Mesenchymal stem cell (in vitro differentiated cells and primary cell): ENCODE measurements around the gene C19orf67.
"Not testable (repeated sequence)": the region's sequence is repeated elsewhere in the genome, so short reads cannot be mapped to it uniquely, and the experiment has no call there.

Experiments
- DNase-seq: peaks from one replicate; pipeline ENCODE4 v3.0.0-alpha.2; 2013
- H2AFZ ChIP-seq: one replicate; pipeline ENCODE4 v1.6.1; 2013; ENCODE audit warnings: low read depth, mild to moderate bottlenecking, control low read depth, inconsistent platforms, low read length, moderate library complexity
- H2AK5ac ChIP-seq: 2 replicates; pipeline ENCODE4 v1.6.1; 2013; ENCODE audit warnings: low read length, moderate library complexity, mild to moderate bottlenecking, inconsistent platforms; ENCODE audit not compliant: severe bottlenecking
- H2BK120ac ChIP-seq: one replicate; pipeline ENCODE4 v1.6.1; 2013; ENCODE audit warnings: low read depth, mild to moderate bottlenecking, inconsistent platforms, low read length, moderate library complexity
- H2BK12ac ChIP-seq, 2 experiments: one replicate each; pipeline ENCODE4 v1.6.1; 2013; ENCODE audit warnings: inconsistent platforms in 2 of 2, low read length in 2 of 2, mild to moderate bottlenecking in 2 of 2, moderate library complexity in 2 of 2, control low read depth in 1 of 2
- H2BK15ac ChIP-seq: one replicate; pipeline ENCODE4 v1.6.1; 2013; ENCODE audit warnings: mild to moderate bottlenecking, low read depth, inconsistent platforms; ENCODE audit not compliant: poor library complexity, severe bottlenecking
- H2BK5ac ChIP-seq: 2 replicates; pipeline ENCODE4 v1.6.1; 2013; ENCODE audit warnings: low read depth, mild to moderate bottlenecking, low read length, control low read depth, inconsistent platforms; ENCODE audit not compliant: poor library complexity, severe bottlenecking
- H3K14ac ChIP-seq, 2 experiments: one replicate each; pipeline ENCODE4 v1.6.1; 2013; ENCODE audit warnings: inconsistent platforms in 2 of 2, low read length in 2 of 2, control low read depth in 1 of 2, mild to moderate bottlenecking in 1 of 2, moderate library complexity in 1 of 2
- H3K18ac ChIP-seq, 2 experiments: one replicate each; pipeline ENCODE4 v1.6.1; 2013; ENCODE audit warnings: inconsistent platforms in 2 of 2, low read length in 2 of 2, control low read depth in 1 of 2, low read depth in 1 of 2, mild to moderate bottlenecking in 1 of 2
- H3K23ac ChIP-seq, 2 experiments: one replicate each; pipeline ENCODE4 v1.6.1; 2013; ENCODE audit warnings: inconsistent platforms in 2 of 2, low read length in 2 of 2, mild to moderate bottlenecking in 2 of 2, moderate library complexity in 2 of 2, control low read depth in 1 of 2
- H3K27ac ChIP-seq: 2 replicates; pipeline ENCODE4 v1.5.1; 2013; ENCODE audit warnings: mild to moderate bottlenecking, moderate library complexity, low read length, control low read depth, inconsistent platforms; ENCODE audit not compliant: poor library complexity, severe bottlenecking
- H3K27me3 ChIP-seq, 2 experiments: 2 replicates each; pipeline versions ENCODE4 v1.6.1 to v1.7.0; 2013; ENCODE audit warnings: low read length in 2 of 2, mild to moderate bottlenecking in 2 of 2, moderate library complexity in 2 of 2, control low read depth in 1 of 2, inconsistent platforms in 1 of 2; ENCODE audit not compliant: control insufficient read depth in 1 of 2, insufficient read depth in 1 of 2
- H3K36me3 ChIP-seq, 2 experiments: 2 replicates each; pipeline versions ENCODE4 v1.6.1 to v1.7.0; 2013; ENCODE audit warnings: low read length in 2 of 2, control low read depth in 1 of 2, inconsistent platforms in 1 of 2, low read depth in 1 of 2, mild to moderate bottlenecking in 1 of 2; ENCODE audit not compliant: insufficient read depth in 2 of 2, control insufficient read depth in 1 of 2
- H3K4ac ChIP-seq, 2 experiments: one replicate each; pipeline ENCODE4 v1.6.1; 2013; ENCODE audit warnings: inconsistent platforms in 2 of 2, low read length in 2 of 2, mild to moderate bottlenecking in 2 of 2, moderate library complexity in 2 of 2, control low read depth in 1 of 2, low read depth in 1 of 2
- H3K4me1 ChIP-seq: 2 replicates; pipeline ENCODE4 v1.6.1; 2013; ENCODE audit warnings: low read depth, low read length, control low read depth; ENCODE audit not compliant: control insufficient read depth, insufficient read depth
- H3K4me2 ChIP-seq: 2 replicates; pipeline ENCODE4 v1.6.1; 2013; ENCODE audit warnings: low read length, mild to moderate bottlenecking, inconsistent platforms; ENCODE audit not compliant: poor library complexity, severe bottlenecking
- H3K4me3 ChIP-seq, 2 experiments: 2 replicates each; pipeline versions ENCODE4 v1.5.1 to v1.7.0; 2013; ENCODE audit warnings: low read length in 2 of 2, mild to moderate bottlenecking in 2 of 2, control low read depth in 1 of 2, low read depth in 1 of 2; ENCODE audit not compliant: insufficient read depth in 1 of 2
- H3K79me1 ChIP-seq: replicated peaks from 2 replicates; pipeline ENCODE4 v1.6.1; 2013; ENCODE audit warnings: mild to moderate bottlenecking, control low read depth, low read length, inconsistent platforms; ENCODE audit not compliant: poor library complexity, severe bottlenecking
- H3K9ac ChIP-seq: 2 replicates; pipeline ENCODE4 v1.7.0; 2013; ENCODE audit warnings: mild to moderate bottlenecking, low read length, moderate library complexity
- H3K9me3 ChIP-seq: 2 replicates; pipeline ENCODE4 v1.7.0; 2013; ENCODE audit warnings: mild to moderate bottlenecking, low read length; ENCODE audit not compliant: control insufficient read depth
- H4K8ac ChIP-seq: one replicate; pipeline ENCODE4 v1.6.1; 2013; ENCODE audit warnings: inconsistent platforms, mild to moderate bottlenecking, low read length, moderate library complexity
- H4K91ac ChIP-seq: one replicate; pipeline ENCODE4 v1.6.1; 2013; ENCODE audit warnings: mild to moderate bottlenecking, low read length, inconsistent platforms
- WGBS: methylation state at CpG from one replicate; pipeline ENCODE4 v1.1.7; 2013; ENCODE audit warnings: mixed read lengths; 5-methylcytosine and 5-hydroxymethylcytosine counted together

Gene C19orf67

DNA sequence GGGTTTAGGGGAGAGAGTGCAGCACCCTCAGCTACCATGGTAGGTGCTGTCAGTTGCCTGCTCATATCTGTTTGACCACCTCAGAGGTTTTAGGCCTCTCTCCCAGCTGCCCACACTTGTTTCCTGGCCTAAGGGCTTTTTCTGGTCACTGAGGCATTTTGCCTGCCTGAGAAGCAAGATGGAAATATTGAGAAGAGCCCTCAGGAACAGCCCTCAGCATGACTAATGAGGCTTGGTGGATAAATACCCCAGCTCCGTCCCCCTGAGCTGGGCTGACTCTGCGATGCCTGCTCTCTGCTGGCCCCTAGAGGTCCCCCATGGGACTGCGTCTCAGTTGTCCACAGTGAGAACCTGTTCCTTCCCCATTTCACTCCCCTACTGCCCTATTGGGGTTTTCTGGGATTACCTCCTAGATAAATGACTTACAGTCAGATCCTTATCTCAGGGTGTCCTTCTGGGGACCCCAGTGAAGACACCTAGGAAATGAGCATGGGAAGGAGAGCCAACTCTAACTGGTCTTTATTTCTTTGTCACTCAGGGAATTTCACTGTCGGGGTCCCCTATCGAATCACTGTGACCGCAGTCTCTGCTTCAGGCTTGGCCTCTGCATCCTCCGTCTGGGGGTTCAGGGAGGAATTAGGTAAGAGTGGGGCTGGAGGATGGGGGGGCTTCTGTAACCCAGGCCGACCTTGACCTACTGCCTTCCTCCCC lies 37.0 kb downstream of the C19orf67 start:
- no peak overlapping the region for H2AK5ac ChIP-seq
- WGBS = 56% methylated on average over 6 of the region's 8 CpGs
- no peak overlapping the region for H3K4ac ChIP-seq
- H3K18ac ChIP-seq = no peak overlapping the region
- peaks cover 4% of the 10 kb centered on the region for H3K4me1 ChIP-seq
- no peaks in the 10 kb centered on the region for H3K79me1 ChIP-seq
- no peak overlapping the region for H3K4me3 ChIP-seq
- no peak overlapping the region for H3K9ac ChIP-seq
- H3K9me3 ChIP-seq = peaks cover 3% of the 10 kb centered on the region
- no peaks in the 10 kb centered on the region for H3K27me3 ChIP-seq
- no peak overlapping the region for H3K14ac ChIP-seq
- H2BK15ac ChIP-seq = no peak overlapping the region
- no peak overlapping the region for H3K27ac ChIP-seq
- peaks cover 0 to 19% of the 10 kb centered on the region in 2 experiments for H3K36me3 ChIP-seq
- H4K91ac ChIP-seq = no peak overlapping the region
- no peak overlapping the region for H2BK120ac ChIP-seq
- H3K4me2 ChIP-seq = no peak overlapping the region
- H2BK5ac ChIP-seq = no peak overlapping the region
- H3K23ac ChIP-seq = no peak overlapping the region
- no peak overlapping the region for H4K8ac ChIP-seq
- no peak overlapping the region for H2AFZ ChIP-seq
- peak; percentile 88 for DNase-seq
- H2BK12ac ChIP-seq = no peak overlapping the region

DNA sequence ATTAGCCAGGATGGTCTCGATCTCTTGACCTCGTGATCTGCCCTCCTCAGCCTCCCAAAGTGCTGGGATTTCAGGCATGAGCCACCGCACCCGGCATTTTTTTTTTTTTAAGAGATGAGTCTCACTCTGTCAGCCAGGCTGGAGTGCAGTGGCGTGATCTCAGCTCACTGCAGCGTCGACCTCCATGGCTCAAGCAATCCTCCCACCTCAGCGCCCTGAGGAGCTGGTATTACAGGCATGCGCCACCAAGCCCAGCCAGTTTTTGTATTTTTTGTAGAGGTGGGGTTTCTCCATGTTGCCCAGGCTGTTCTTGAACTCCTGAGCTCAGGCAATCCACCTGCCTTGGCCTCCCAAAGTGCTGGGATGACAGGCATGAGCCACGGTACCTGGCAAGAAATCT lies 37.7 kb downstream of the C19orf67 start:
- not testable (repeated sequence) for H2BK120ac ChIP-seq, H3K18ac ChIP-seq, H2AFZ ChIP-seq, H2BK15ac ChIP-seq, H3K27ac ChIP-seq, H2BK12ac ChIP-seq, DNase-seq, H3K4me3 ChIP-seq, H3K27me3 ChIP-seq, H4K91ac ChIP-seq, H2AK5ac ChIP-seq, H4K8ac ChIP-seq, H3K9ac ChIP-seq, H3K79me1 ChIP-seq, H3K14ac ChIP-seq, H2BK5ac ChIP-seq, H3K9me3 ChIP-seq, H3K23ac ChIP-seq, H3K4ac ChIP-seq, H3K4me1 ChIP-seq, H3K4me2 ChIP-seq
- H3K36me3 ChIP-seq = peaks cover 0 to 19% of the 10 kb centered on the region in 2 experiments
- WGBS = 97% methylated on average over 9 of the region's 10 CpGs

GRCh38 chr19:14042659-14043608 lies 42.6 kb downstream of the C19orf67 start:
- H2BK120ac ChIP-seq = not testable (repeated sequence)

GRCh38 chr19:14039181-14039580 lies 46.4 kb downstream of the C19orf67 start:
- H3K14ac ChIP-seq = no peak overlapping the region
- H3K4ac ChIP-seq = no peak overlapping the region
- no peak overlapping the region for H2BK12ac ChIP-seq
- no peak overlapping the region for H4K91ac ChIP-seq
- no peak overlapping the region for H3K18ac ChIP-seq
- H2AK5ac ChIP-seq = no peak overlapping the region
- no peaks in the 10 kb centered on the region for H3K79me1 ChIP-seq
- no peak overlapping the region for H2BK15ac ChIP-seq
- no peak for DNase-seq
- no peak overlapping the region for H4K8ac ChIP-seq
- no peaks in the 10 kb centered on the region for H3K4me1 ChIP-seq
- no peak overlapping the region for H3K9ac ChIP-seq
- no peaks in the 10 kb centered on the region for H3K9me3 ChIP-seq
- H2BK120ac ChIP-seq = no peak overlapping the region
- peaks cover 0 to 9% of the 10 kb centered on the region in 2 experiments for H3K36me3 ChIP-seq
- no peak overlapping the region for H2BK5ac ChIP-seq
- no peak overlapping the region for H3K4me2 ChIP-seq
- no peak overlapping the region for H2AFZ ChIP-seq
- H3K4me3 ChIP-seq = no peak overlapping the region
- no peak overlapping the region for H3K23ac ChIP-seq
- WGBS = 94% methylated on average over 6 of the region's 7 CpGs
- peaks cover 0 to 4% of the 10 kb centered on the region in 2 experiments for H3K27me3 ChIP-seq
- no peak overlapping the region for H3K27ac ChIP-seq

More at GRCh38 chr19:14042659-14043608, 42.6 kb downstream of the C19orf67 start:
- H3K27ac ChIP-seq, H2BK5ac ChIP-seq, H2AK5ac ChIP-seq, H3K23ac ChIP-seq, H3K9me3 ChIP-seq, H4K8ac ChIP-seq, H4K91ac ChIP-seq, H2AFZ ChIP-seq, H3K4me2 ChIP-seq, H3K4ac ChIP-seq, H3K14ac ChIP-seq, H3K79me1 ChIP-seq, H2BK15ac ChIP-seq, H3K27me3 ChIP-seq, H2BK12ac ChIP-seq, H3K4me1 ChIP-seq: not testable (repeated sequence)
- H3K36me3 ChIP-seq = peaks cover 0 to 14% of the 10 kb centered on the region in 2 experiments
- peak overlapping the region; percentile 69 for H3K9ac ChIP-seq
- H3K18ac ChIP-seq = peak overlapping the region in 1 of 2 experiments; percentile 34
- peak overlapping the region in 1 of 2 experiments; percentile 45 for H3K4me3 ChIP-seq
- DNase-seq = peak; percentile 91
- WGBS = 82% methylated on average over 18 of the region's 19 CpGs
